Measurements from ENCODE around the gene DDR2.

DNA sequence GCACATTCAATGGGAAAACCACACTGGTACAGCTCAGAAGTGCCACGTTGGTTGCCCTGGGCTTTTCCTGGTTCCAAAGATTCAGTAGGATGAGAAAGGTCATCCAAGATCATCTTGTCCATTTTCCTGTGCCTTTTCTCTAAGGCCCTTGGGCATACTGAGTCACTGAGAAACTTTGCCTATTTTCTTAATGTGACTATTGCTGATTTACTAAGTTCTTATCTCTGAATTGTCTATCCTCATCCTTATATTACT lies 101.0 kb downstream of the DDR2 start:
- TF ChIP-seq FOXA1 (IDR thresholded peaks at IDR 0.05) (no peak), FOXK2 (IDR thresholded peaks at IDR 0.05) (no peak), BHLHE40 (IDR thresholded peaks at IDR 0.05; ENCODE audit: borderline replicate concordance) (no peak), TARDBP (IDR thresholded peaks at IDR 0.05) (no peak)

Measured in HEK293T (cell line).